GM10266 (cell line): Measurements from ENCODE around the gene SEL1L3.

Experiments
- DNase-seq: peaks from one replicate; pipeline ENCODE4 v3.0.0; 2012; ENCODE audit errors: extremely low spot score
- CTCF ChIP-seq: IDR thresholded peaks from 2 replicates; pipeline ENCODE4 v1.5.1; 2012; ENCODE audit warnings: mild to moderate bottlenecking, low read depth; ENCODE audit not compliant: control insufficient read depth, insufficient read depth; ENCODE audit errors: missing control alignments

SEL1L3 gene

DNA sequence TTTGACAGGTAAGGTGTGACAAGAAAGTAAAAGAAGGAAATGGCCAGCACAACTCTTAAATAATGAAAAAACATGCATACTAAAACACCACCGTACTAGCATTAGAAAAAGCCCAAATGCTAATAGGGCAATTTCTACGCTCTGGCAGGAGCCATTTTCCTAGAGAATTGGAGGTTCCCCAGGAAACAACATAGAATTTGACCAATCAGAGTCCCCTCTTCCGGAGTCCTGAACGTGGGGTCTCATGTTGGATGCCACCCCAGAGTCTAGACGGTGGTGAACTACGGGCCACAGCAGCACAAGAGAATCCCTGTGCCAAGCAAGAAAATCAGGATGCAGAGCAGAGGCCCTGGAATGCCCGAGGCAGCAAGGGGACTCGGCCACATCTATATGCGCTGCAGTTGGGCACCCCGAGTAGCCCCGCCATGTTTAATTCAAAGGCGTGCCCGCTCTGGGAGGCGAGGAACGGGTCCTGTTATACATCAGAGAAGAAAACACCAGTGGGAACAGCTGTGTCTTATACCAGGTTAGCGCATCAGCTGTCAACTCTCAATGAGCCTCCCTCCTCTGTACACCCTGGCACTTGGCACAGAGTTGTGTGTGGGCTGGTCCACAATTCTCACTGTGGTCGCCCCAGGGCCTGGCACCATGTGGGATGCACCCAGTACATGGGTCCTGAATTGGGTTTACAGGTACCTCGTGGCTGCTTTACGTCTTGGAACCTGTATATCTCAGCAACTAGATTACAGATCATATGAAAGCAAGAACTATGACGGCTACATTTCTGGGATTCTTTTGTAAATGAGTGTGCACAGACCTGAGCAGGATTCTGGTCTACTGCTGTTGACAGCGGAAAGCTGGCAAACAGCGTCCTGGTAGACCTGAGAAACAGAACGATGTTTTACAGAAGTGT is 52.1 kb downstream of the SEL1L3 start:
- no peak for TF ChIP-seq CTCF
- no peak for DNase-seq

- DNase-seq, result no peak
- TF ChIP-seq CTCF, result no peak
Observed at GRCh38 chr4:25809996-25810395, 52.8 kb downstream of the SEL1L3 start.

GRCh38 chr4:25807102-25807728 is 55.6 kb downstream of the SEL1L3 start:
- TF ChIP-seq CTCF, result no peak
- no peak for DNase-seq

GRCh38 chr4:25805255-25805860 is 57.4 kb downstream of the SEL1L3 start:
- DNase-seq, result no peak
- no peak for TF ChIP-seq CTCF

GRCh38 chr4:25803720-25804225 is 59.0 kb downstream of the SEL1L3 start:
- TF ChIP-seq CTCF, result no peak
- no peak for DNase-seq

DNA sequence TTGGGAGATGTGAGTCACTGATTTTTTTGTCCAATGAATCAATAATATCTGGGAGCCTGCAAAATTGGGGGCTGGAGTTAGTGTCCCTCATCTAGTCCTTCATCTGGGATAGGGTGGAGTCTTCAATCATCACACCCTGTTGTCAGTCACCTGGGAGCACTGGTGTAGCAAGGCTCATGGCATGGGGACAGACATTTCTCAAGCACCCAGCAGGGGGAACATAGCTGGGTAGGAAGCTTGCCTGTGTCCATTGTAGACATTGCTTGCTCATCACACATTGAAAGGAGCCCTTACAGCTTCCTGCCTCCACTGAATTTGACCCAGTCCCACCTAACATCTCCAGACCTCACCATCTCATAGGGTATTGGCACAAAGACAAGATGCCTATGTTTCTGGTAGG is 61.2 kb downstream of the SEL1L3 start:
- TF ChIP-seq CTCF, result no peak
- DNase-seq, result no peak

DNA sequence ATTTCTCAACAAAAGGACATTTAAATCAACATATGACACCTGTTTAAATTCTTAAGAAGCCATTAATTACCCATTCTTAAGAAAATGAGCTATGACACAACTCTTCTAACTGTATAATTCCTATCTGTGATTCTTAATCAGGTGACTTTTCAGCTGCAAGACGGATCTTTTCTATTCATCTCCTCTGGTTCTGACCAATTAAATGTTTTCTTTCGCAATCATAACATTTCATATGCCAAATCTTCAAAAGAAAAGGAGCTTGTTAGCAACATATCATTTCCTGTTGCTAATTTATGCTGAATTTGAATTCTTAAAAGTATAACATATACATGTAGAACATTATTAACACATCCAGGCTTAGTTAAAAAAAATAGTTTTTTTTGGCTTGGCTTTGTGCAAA is 62.5 kb downstream of the SEL1L3 start:
- DNase-seq, result no peak
- TF ChIP-seq CTCF, result no peak
